Esophagus squamous epithelium (tissue), 4 donors: Measurements from ENCODE around the gene KCNN3.

Experiments used
- POLR2A ChIP-seq, 4 donors: fragments of 450-650 bp; IDR thresholded peaks; one replicate each; pipeline ENCODE4 v1.6.1; 2017; ENCODE audit warnings: antibody characterized with exemption in 4 of 4, mild to moderate bottlenecking in 4 of 4, moderate library complexity in 3 of 4
- TF ChIP-seq, protein P1 (sequence below), 6 experiments: fragments of 450-650 bp in 4 of 6; fragments of 200-600 bp in 2 of 6; sonication (generic) in 2 of 6; IDR thresholded peaks; one replicate each; pipeline ENCODE4 v1.5.1; 2016 to 2019; ENCODE audit warnings: antibody characterized with exemption in 6 of 6, mild to moderate bottlenecking in 4 of 6, moderate library complexity in 4 of 6

DNA sequence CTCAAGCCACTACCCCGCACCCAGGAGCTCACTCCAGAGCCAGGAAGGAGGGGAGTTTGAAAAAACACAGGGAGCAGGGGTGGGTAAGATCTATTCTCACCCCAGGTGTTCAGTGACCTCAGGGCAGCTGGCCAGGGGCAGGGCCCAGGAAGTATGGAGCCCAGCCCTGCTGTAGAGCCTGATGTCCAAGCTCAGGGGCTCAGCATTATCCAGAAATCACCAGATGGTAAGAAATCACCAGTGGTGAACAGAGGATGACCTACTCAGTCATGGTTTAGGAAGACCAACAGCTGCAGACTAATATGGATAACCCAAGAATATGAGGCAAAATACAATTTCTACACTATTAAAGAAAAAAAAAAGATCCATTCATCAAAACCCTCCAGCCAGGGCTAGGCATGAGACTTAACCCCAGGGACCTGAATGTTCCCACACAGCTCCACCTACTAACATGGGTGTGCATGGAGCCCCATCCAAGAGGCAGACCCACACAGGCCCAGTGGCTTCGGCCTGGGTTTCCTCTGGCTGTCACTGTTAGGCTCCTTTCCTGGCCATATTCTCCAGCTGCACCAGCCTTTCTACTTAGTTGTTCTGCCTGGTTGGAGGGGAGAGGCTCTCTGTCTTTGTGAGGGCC, 67.6 kb downstream of the KCNN3 start:
- TF ChIP-seq, protein P1, sequence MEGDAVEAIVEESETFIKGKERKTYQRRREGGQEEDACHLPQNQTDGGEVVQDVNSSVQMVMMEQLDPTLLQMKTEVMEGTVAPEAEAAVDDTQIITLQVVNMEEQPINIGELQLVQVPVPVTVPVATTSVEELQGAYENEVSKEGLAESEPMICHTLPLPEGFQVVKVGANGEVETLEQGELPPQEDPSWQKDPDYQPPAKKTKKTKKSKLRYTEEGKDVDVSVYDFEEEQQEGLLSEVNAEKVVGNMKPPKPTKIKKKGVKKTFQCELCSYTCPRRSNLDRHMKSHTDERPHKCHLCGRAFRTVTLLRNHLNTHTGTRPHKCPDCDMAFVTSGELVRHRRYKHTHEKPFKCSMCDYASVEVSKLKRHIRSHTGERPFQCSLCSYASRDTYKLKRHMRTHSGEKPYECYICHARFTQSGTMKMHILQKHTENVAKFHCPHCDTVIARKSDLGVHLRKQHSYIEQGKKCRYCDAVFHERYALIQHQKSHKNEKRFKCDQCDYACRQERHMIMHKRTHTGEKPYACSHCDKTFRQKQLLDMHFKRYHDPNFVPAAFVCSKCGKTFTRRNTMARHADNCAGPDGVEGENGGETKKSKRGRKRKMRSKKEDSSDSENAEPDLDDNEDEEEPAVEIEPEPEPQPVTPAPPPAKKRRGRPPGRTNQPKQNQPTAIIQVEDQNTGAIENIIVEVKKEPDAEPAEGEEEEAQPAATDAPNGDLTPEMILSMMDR (IDR thresholded peaks at IDR 0.05): no peak
- TF ChIP-seq POLR2A (IDR thresholded peaks at IDR 0.05): no peak
